Erythroblast (primary cell): ENCODE results near the gene RASEF.

Experiments
- GATA1 ChIP-seq: IDR thresholded peaks from 2 replicates; pipeline ENCODE4 v1.6.1; 2011; ENCODE audit warnings: low read depth, mild to moderate bottlenecking, control low read depth, low read length, moderate library complexity
- POLR2A ChIP-seq: IDR thresholded peaks from 2 replicates; pipeline ENCODE4 v1.6.1; 2011; ENCODE audit warnings: mild to moderate bottlenecking, low read length

- no peak for TF ChIP-seq POLR2A
- TF ChIP-seq GATA1 = no peak
Observed at GRCh38 chr9:83067579-83067978, 4.6 kb upstream of the RASEF start.
